Epithelial cell of proximal tubule (primary cell): Measurements from ENCODE around the gene RGL1. TPM values are rescaled to one million over a fixed set of nuclear protein-coding genes. Genes with fewer than 3 reads are reported as not detected.
A peak's percentile ranks its signal among the peaks of the same experiment; 100 is the strongest.

Experiments used
- DNase-seq: peaks from one replicate; pipeline ENCODE4 v3.0.0-alpha.2; 2011; ENCODE audit warnings: low read depth
- H3K4me3 ChIP-seq: 2 replicates; pipeline ENCODE4 v1.5.1; 2011; ENCODE audit warnings: low read depth, mild to moderate bottlenecking, low read length
- CTCF ChIP-seq: conservative IDR thresholded peaks from 2 replicates; pipeline ENCODE4 v1.5.1; 2012; ENCODE audit warnings: low read depth, mild to moderate bottlenecking, low read length
- total RNA-seq: library from RNA; depleted of rRNA; stranded (reverse); fragments of >200 nt; gene quantifications from 2 replicates; pipeline ENCODE4 v1.2.3, GENCODE V29; 2015

The RGL1 gene
- total RNA-seq, 1 donor from 2014 or later, result 1.6 TPM

GRCh38 chr1:183841950-183842794 lies 37.3 kb downstream of the RGL1 start:
- peak overlapping the region; percentile 22 for H3K4me3 ChIP-seq
- TF ChIP-seq CTCF, result no peak
- DNase-seq, result no peak

GRCh38 chr1:183842795-183843144 lies 37.9 kb downstream of the RGL1 start:
- DNase-seq, result no peak
- no peak for TF ChIP-seq CTCF
- H3K4me3 ChIP-seq, result peak overlapping the region; percentile 22

GRCh38 chr1:183844806-183845205 lies 39.9 kb downstream of the RGL1 start:
- H3K4me3 ChIP-seq, result no peak overlapping the region
- DNase-seq, result no peak
- TF ChIP-seq CTCF, result no peak

GRCh38 chr1:183845681-183846080 lies 40.8 kb downstream of the RGL1 start:
- no peak for DNase-seq
- no peak for TF ChIP-seq CTCF
- H3K4me3 ChIP-seq, result no peak overlapping the region

GRCh38 chr1:183847641-183848040 lies 42.7 kb downstream of the RGL1 start:
- TF ChIP-seq CTCF, result no peak
- peak; percentile 42 for DNase-seq

GRCh38 chr1:183850852-183851251 lies 45.9 kb downstream of the RGL1 start:
- H3K4me3 ChIP-seq, result no peak overlapping the region
- DNase-seq, result no peak
- TF ChIP-seq CTCF, result no peak

More at GRCh38 chr1:183847641-183848040, 42.7 kb downstream of the RGL1 start:
- no peak overlapping the region for H3K4me3 ChIP-seq

GRCh38 chr1:183859119-183859518 lies 54.2 kb downstream of the RGL1 start:
- DNase-seq, result no peak
- no peak for TF ChIP-seq CTCF
- H3K4me3 ChIP-seq, result no peak overlapping the region
